ENCODE measurements around the gene PLA2G2F.

The PLA2G2F gene

DNA sequence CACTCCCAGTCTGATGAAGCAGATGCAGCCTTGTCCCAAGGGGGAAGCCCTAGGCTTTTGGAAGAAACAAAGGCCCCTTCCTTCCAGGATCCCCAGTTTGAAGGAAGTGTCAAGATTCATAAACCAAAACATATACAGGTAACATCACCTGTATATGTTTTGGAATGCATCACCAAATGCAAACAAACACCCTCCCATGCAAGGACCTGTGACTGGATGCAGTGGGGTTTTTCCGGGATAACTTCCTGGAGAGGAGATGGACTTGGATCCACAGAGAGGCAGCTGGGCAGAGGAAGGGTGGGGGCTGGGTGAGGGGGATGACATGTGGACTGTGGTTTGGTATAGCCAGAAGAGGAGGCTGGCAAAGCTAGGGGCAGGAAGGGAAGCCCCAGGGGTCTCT, 1.5 kb upstream of the PLA2G2F start:
- Histone ChIP-seq H3K4me1 (no peaks in the 10 kb centered on the region), H3K27me3 (no peaks in the 10 kb centered on the region), H3K9me3 (no peaks in the 10 kb centered on the region), H3K36me3 (no peaks in the 10 kb centered on the region), H3K4me3 (ENCODE audit: low read depth, low read length) (no peak overlapping the region)
- DNase-seq = no peak
- no peak for TF ChIP-seq CTCF (IDR thresholded peaks at IDR 0.05; ENCODE audit: low read depth, low read length)

- Histone ChIP-seq H3K36me3 (no peaks in the 10 kb centered on the region), H3K4me3 (ENCODE audit: low read depth, low read length) (no peak overlapping the region), H3K9me3 (no peaks in the 10 kb centered on the region), H3K27me3 (no peaks in the 10 kb centered on the region), H3K4me1 (no peaks in the 10 kb centered on the region)
- DNase-seq = no peak
- no peak for TF ChIP-seq CTCF (IDR thresholded peaks at IDR 0.05; ENCODE audit: low read depth, low read length)
Observed at GRCh38 chr1:20138346-20138745, 777 bp upstream of the PLA2G2F start.

DNA sequence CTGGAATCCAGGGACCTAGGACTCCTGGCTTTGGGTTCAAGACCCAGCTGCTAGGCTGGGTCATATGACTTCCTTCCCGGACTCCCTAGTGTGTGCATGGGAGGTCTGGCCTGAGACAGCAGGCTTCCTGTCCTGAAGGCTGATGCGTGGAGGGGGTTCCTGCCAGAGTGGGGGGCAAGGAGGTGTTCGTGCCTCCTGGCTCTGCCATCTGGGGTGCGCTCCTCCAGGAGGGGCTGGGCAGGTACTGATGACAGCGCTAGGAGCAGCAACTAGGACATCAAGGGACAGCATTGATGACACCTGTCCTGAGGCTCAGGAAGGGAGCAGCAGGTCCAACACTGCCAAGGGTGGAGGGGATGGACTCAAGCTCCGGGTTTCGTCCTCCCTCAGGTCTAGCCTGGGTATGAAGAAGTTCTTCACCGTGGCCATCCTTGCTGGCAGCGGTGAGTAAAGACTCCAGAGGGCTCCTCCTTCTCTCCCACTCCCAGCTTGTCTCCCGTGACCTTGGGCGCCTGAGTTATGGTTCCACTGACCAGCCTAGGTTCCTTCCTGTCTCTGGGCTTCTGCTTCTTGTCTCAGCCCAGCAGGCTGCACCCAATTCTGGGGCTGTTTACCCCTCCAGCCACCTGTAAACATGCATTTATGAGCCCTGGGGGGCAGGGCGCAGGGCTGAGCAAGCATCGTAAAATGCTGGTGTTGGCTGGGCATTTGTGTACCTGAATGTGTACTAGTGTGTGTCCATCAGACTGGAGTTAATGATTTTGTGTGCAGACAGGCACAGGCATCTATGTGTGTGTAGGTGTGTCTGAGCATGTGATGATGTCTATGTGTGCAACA, 871 bp downstream of the PLA2G2F start:
- H3K4me1 ChIP-seq = no peaks in the 10 kb centered on the region
- no peak for TF ChIP-seq CTCF (IDR thresholded peaks at IDR 0.05; ENCODE audit: low read depth, low read length)
- no peaks in the 10 kb centered on the region for H3K36me3 ChIP-seq
- DNase-seq = no peak
- no peak overlapping the region for H3K4me3 ChIP-seq (ENCODE audit: low read depth, low read length)
- H3K9me3 ChIP-seq = no peaks in the 10 kb centered on the region
- no peaks in the 10 kb centered on the region for H3K27me3 ChIP-seq

DNA sequence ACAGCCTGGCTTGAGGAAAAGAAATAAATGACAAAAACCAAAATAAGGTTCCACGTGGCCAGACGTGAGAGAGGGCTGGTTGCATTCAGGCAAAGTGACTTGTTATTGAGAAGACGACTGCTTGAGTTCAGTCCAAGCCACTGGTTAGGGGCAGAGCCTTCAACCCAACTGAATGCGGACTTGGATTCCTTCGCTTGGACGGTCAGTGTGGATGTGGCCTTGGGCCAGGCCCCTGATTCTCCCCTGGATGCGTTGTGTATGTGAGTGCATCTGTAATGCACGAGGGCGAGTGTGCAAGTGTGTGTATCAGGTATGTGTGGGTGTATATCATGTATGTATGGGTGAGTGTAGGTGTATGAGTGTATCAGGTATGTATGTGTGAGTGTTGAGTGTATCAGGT, 1.9 kb downstream of the PLA2G2F start:
- H3K4me3 ChIP-seq (ENCODE audit: low read depth, low read length) = no peak overlapping the region

DNA sequence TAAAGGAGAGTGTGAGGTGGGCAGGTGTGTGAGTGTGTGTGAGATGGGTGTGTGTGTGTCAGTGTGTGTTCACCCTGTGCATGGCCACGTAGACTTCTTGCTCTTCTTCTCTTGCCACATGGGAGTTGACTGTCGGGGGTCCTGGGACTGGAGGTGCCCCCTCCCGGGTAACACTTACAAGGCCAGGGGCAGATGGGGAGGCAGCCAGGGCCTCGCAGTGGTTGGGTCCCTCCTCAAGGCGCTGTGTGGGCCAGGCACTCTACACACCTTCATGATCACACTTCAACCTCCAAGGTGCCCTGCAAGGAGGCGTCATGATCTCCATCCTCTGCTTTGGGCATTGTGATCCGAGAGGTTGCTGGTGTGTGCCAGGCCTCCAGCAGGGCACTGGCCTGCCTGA, 2.3 kb downstream of the PLA2G2F start:
- Histone ChIP-seq H3K4me3 (ENCODE audit: low read depth, low read length) (no peak overlapping the region), H3K27me3 (no peaks in the 10 kb centered on the region)

More for the DNA sequence above, 1.9 kb downstream of the PLA2G2F start:
- Histone ChIP-seq H3K36me3 (no peaks in the 10 kb centered on the region), H3K27me3 (no peaks in the 10 kb centered on the region), H3K9me3 (no peaks in the 10 kb centered on the region), H3K4me1 (no peaks in the 10 kb centered on the region)
- DNase-seq = no peak
- TF ChIP-seq CTCF (IDR thresholded peaks at IDR 0.05; ENCODE audit: low read depth, low read length) = no peak

More for the DNA sequence above, 2.3 kb downstream of the PLA2G2F start:
- no peak for DNase-seq
- H3K36me3 ChIP-seq = no peaks in the 10 kb centered on the region
- no peak for TF ChIP-seq CTCF (IDR thresholded peaks at IDR 0.05; ENCODE audit: low read depth, low read length)
- H3K4me1 ChIP-seq = no peaks in the 10 kb centered on the region
- H3K9me3 ChIP-seq = no peaks in the 10 kb centered on the region

All from BE2C (cell line).